HepG2 (cell line): ENCODE data around the gene RUSF1. TPM values are rescaled to one million over a fixed set of nuclear protein-coding genes. Genes with fewer than 3 reads are reported as not detected.

Experiments used
- ARNT2 ChIP-seq: sonication (generic); formaldehyde crosslinking; IDR thresholded peaks from 2 replicates; pipeline ENCODE4 v1.8.0; 2022; ENCODE audit warnings: mild to moderate bottlenecking, low read depth, missing genetic modification reagents, moderate library complexity
- CC2D1A ChIP-seq: sonication (generic); formaldehyde crosslinking; IDR thresholded peaks from 2 replicates; pipeline ENCODE4 v1.8.1; 2023; ENCODE audit warnings: mild to moderate bottlenecking, missing genetic modification reagents
- EHMT2 ChIP-seq: fragments of 200-600 bp; sonication (generic); IDR thresholded peaks from 2 replicates; pipeline ENCODE4 v1.7.0; 2017; ENCODE audit warnings: antibody characterized with exemption, low read depth, low read length, borderline replicate concordance
- MEIS2 ChIP-seq: sonication (generic); formaldehyde crosslinking; IDR thresholded peaks from 2 replicates; pipeline ENCODE4 v1.9.0; 2021; ENCODE audit warnings: mild to moderate bottlenecking, missing genetic modification reagents
- MLXIP ChIP-seq: sonication (generic); formaldehyde crosslinking; IDR thresholded peaks from 2 replicates; pipeline ENCODE4 v1.9.0; 2021; ENCODE audit warnings: missing genetic modification reagents, borderline replicate concordance
- PAF1 ChIP-seq: IDR thresholded peaks from 2 replicates; pipeline ENCODE4 v1.6.1; 2016; ENCODE audit warnings: missing genetic modification reagents, missing compliant biosample characterization
- PHF8 ChIP-seq: sonication (generic); formaldehyde crosslinking; IDR thresholded peaks from 2 replicates; pipeline ENCODE4 v1.5.0; 2020; ENCODE audit warnings: missing genetic modification reagents
- PPARG ChIP-seq: conservative IDR thresholded peaks from 2 replicates; pipeline ENCODE4 v1.6.1; 2016; ENCODE audit warnings: missing biosample characterization, missing genetic modification reagents
- REXO4 ChIP-seq: sonication (generic); formaldehyde crosslinking; IDR thresholded peaks from 2 replicates; pipeline ENCODE4 v1.8.0; 2022; ENCODE audit warnings: missing genetic modification reagents, mild to moderate bottlenecking, borderline replicate concordance
- SKI ChIP-seq: fragments of 450-650 bp; IDR thresholded peaks from one replicate; pipeline ENCODE4 v1.6.1; 2018; ENCODE audit warnings: mild to moderate bottlenecking; ENCODE audit not compliant: partially characterized antibody
- SMAD1 ChIP-seq: sonication (generic); formaldehyde crosslinking; IDR thresholded peaks from 2 replicates; pipeline ENCODE4 v1.4.0; 2020; ENCODE audit warnings: missing genetic modification reagents, low read depth, mild to moderate bottlenecking, borderline replicate concordance
- SOX6 ChIP-seq, 2 experiments: fragments of 450-650 bp in 1 of 2; sonication (generic) in 1 of 2; formaldehyde crosslinking in 1 of 2; IDR thresholded peaks; 2 replicates each; pipeline versions ENCODE4 v1.4.0 to v1.6.1; 2017 to 2020; ENCODE audit warnings: antibody characterized with exemption in 1 of 2, mild to moderate bottlenecking in 1 of 2, missing genetic modification reagents in 1 of 2
- SSRP1 ChIP-seq: IDR thresholded peaks from 2 replicates; pipeline ENCODE4 v1.6.1; 2016; ENCODE audit warnings: control low read depth
- TBL1XR1 ChIP-seq: fragments of 150-350 bp; IDR thresholded peaks from 2 replicates; pipeline ENCODE4 v1.6.1; 2014; ENCODE audit warnings: borderline replicate concordance, low read length; ENCODE audit not compliant: partially characterized antibody
- TCF12 ChIP-seq, 2 experiments: fragments of 450-650 bp in 1 of 2; sonication (generic) in 1 of 2; formaldehyde crosslinking in 1 of 2; IDR thresholded peaks; 2 replicates each; pipeline versions ENCODE4 v1.6.1 to v1.8.0; 2017 to 2022; ENCODE audit warnings: antibody characterized with exemption in 1 of 2, mild to moderate bottlenecking in 1 of 2, missing genetic modification reagents in 1 of 2, moderate library complexity in 1 of 2
- TRAFD1 ChIP-seq: sonication (generic); formaldehyde crosslinking; IDR thresholded peaks from 2 replicates; pipeline ENCODE4 v1.5.1; 2020; ENCODE audit warnings: missing genetic modification reagents, mild to moderate bottlenecking, borderline replicate concordance
- ZBED4 ChIP-seq: sonication (generic); formaldehyde crosslinking; IDR thresholded peaks from 2 replicates; pipeline ENCODE4 v1.4.0; 2020; ENCODE audit warnings: missing genetic modification reagents, borderline replicate concordance
- ZIK1 ChIP-seq: sonication (generic); formaldehyde crosslinking; IDR thresholded peaks from 2 replicates; pipeline ENCODE4 v1.5.0; 2020; ENCODE audit warnings: mild to moderate bottlenecking, low read depth, missing genetic modification reagents, borderline replicate concordance
- ZMAT3 ChIP-seq: sonication (generic); formaldehyde crosslinking; conservative IDR thresholded peaks from 2 replicates; pipeline ENCODE4 v1.7.0; 2021; ENCODE audit warnings: missing genetic modification reagents
- ZNF337 ChIP-seq: sonication (generic); formaldehyde crosslinking; IDR thresholded peaks from 2 replicates; pipeline ENCODE4 v1.5.1; 2020; ENCODE audit warnings: missing genetic modification reagents, low read depth, mild to moderate bottlenecking, borderline replicate concordance
- polyA plus RNA-seq, 8 experiments: library from polyadenylated mRNA; depleted of rRNA in 3 of 8; stranded (reverse) in 7 of 8; unstranded in 1 of 8; fragments of >200 nt; fragmentation: Illumina TruSeq in 4 of 8; extraction: Trizol in 4 of 8; gene quantifications; 2 replicates each; pipeline versions ENCODE4 v1.2.1 to v1.2.3, GENCODE V29; 2011 to 2016; ENCODE audit warnings: low read depth in 4 of 8, missing spikeins in 1 of 8, mixed read lengths in 1 of 8; ENCODE audit not compliant: insufficient read depth in 1 of 8
- total RNA-seq, 5 experiments: library from RNA; depleted of rRNA; stranded (reverse); fragments of >200 nt; fragmentation: Illumina TruSeq; extraction: Trizol; gene quantifications; 2 replicates each; pipeline ENCODE4 v1.2.3, GENCODE V29; 2016; ENCODE audit warnings: low read depth in 1 of 5

Gene RUSF1
- total and polyA plus RNA-seq, 2 of the 13 experiments (the other 11 are each of a cell fraction or from before 2014, with no cell fraction given) = 40.8 to 50.2 TPM

- TF ChIP-seq PAF1 (CRISPR knock-in tag) = no peak
- TF ChIP-seq ARNT2 (CRISPR knock-in tag) = peak; percentile 82
- peak; percentile 41 for TF ChIP-seq SKI
- TF ChIP-seq PHF8 (CRISPR knock-in tag) = peak; percentile 68
- no peak for TF ChIP-seq TRAFD1 (CRISPR knock-in tag)
- TF ChIP-seq MEIS2 = peak; percentile 74
- no peak for TF ChIP-seq REXO4 (CRISPR knock-in tag)
- peak; percentile 61; the same call in 1 of the 2 replicates for TF ChIP-seq ZIK1 (CRISPR knock-in tag)
- TF ChIP-seq SSRP1 (CRISPR knock-in tag) = peak; percentile 82; the same call in 1 of the 2 replicates
- peak; percentile 91 for TF ChIP-seq ZBED4 (CRISPR knock-in tag)
- no peak for TF ChIP-seq ZMAT3 (CRISPR knock-in tag)
- TF ChIP-seq CC2D1A (CRISPR knock-in tag) = no peak
- 0 out of 2 replicates have a peak, but pooled peaks have one; percentile 12 for TF ChIP-seq PPARG
- TF ChIP-seq EHMT2 = no peak
- TF ChIP-seq TCF12 (IDR thresholded peaks at IDR 0.05) = no peak
- TF ChIP-seq TCF12 (CRISPR knock-in tag; IDR thresholded peaks at IDR 0.05) = no peak
- peak; percentile 77; the same call in 1 of the 2 replicates for TF ChIP-seq ZNF337 (CRISPR knock-in tag)
- no peak for TF ChIP-seq SOX6 (IDR thresholded peaks at IDR 0.05)
- peak; percentile 61; the same call in 1 of the 2 replicates for TF ChIP-seq SOX6 (CRISPR knock-in tag; IDR thresholded peaks at IDR 0.05)
- no peak for TF ChIP-seq MLXIP
- TF ChIP-seq TBL1XR1 = no peak
- TF ChIP-seq SMAD1 (CRISPR knock-in tag) = peak; percentile 55; the same call in 1 of the 2 replicates
Observed at GRCh38 chr16:31484491-31485171, 23.6 kb downstream of the RUSF1 start (continued).
